G401.6 (cell line): ENCODE measurements around the gene GADD45G.

Experiments used
- FAIRE-seq: peaks from 2 replicates; lab custom pipeline; 2012; peaks lifted over from hg19 to GRCh38; lab: Jason Lieb, UNC

Gene GADD45G

GRCh38 chr9:89654025-89654662, 49.3 kb downstream of the GADD45G start:
- no peak for FAIRE-seq

DNA sequence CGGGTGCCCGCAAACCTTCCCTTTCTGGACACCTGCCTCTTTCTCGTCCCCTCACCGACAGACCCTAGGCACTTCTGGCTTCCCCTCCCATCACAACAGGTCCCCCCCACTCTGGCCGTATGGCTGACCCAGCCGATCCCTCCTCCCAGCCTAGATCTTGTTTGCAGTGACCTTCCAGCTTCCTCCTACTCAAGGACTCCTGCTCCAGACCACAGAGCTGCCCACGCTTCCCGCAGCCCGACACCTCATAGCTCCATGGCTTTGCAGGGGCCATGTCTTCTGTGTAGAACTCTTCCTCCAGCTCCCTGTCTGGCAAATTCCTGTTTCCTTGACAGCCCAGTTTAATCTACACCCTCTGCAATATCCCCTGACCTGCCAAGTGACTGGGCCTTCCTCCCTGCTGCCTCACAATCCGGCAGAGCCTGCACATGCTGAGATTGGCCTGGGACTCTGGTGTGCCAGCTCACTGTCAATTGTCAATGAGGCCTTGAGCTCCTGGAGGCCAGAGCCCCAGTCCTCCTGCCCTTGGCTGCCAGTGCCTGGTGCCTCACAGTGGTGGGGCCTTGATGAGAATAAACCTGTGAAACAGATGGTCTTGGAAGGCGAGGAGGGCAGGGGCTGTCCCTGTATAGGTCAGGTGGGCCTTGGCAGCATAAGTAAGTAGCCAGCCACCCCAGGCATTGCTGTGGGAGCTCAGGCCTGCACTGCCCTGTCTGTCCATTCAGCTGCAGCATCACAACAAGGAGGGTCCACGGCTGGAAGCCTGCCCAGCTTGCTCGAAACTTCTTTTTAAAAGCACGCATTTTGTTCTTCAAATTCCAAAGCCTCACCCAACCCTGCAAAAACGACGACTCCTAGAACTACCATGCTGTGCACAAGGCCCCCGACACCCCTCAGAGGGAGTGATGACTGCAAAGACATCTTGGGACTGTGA, 50.5 kb downstream of the GADD45G start:
- FAIRE-seq = no peak
